Thyroid gland (tissue), 4 donors: ENCODE data around the gene PRDX5.

Source experiments
- CTCF ChIP-seq, 6 experiments: fragments of 200-600 bp in 3 of 6; fragments of 450-650 bp in 3 of 6; sonication (generic) in 3 of 6; IDR thresholded peaks; one replicate each; pipeline ENCODE4 v1.5.1; 2016 to 2019; ENCODE audit warnings: antibody characterized with exemption in 6 of 6, mild to moderate bottlenecking in 2 of 6, inconsistent platforms in 1 of 6, moderate library complexity in 1 of 6
- POLR2A ChIP-seq, 2 donors: fragments of 450-650 bp; IDR thresholded peaks; one replicate each; pipeline ENCODE4 v1.6.1; 2017; ENCODE audit warnings: antibody characterized with exemption in 2 of 2, mild to moderate bottlenecking in 2 of 2, moderate library complexity in 1 of 2

GRCh38 chr11:64339286-64339685 lies 21.4 kb downstream of the PRDX5 start:
- TF ChIP-seq CTCF (IDR thresholded peaks at IDR 0.05) (no peak), POLR2A (IDR thresholded peaks at IDR 0.05) (no peak)
